Measurements from ENCODE around the gene RASL11A. TPM values are rescaled to one million over a fixed set of nuclear protein-coding genes. Genes with fewer than 3 reads are reported as not detected.

The RASL11A gene
- total RNA-seq, 1 experiment from 2014 or later, result 59.7 TPM

GRCh38 chr13:27280009-27280656 is 9.5 kb downstream of the RASL11A start:
- CTCF ChIA-PET, result no interaction called here
- H3K4me2 ChIP-seq (ENCODE audit: low read length), result peak overlapping the region; percentile 38; the same call in 1 of the 2 replicates
- H3K9me2 ChIP-seq (replicated peaks; ENCODE audit: low read length), result no peaks in the 10 kb centered on the region
- ATAC-seq, result peak; percentile 18; the same call in 1 of the 2 replicates
- H2AFZ ChIP-seq (ENCODE audit: low read length), result no peak overlapping the region
- H3K27ac ChIP-seq (ENCODE audit: low read length), result peak overlapping the region; percentile 35
- intact Hi-C loops (cut with micrococcal nuclease), result no loop called here
- H3K4me1 ChIP-seq (ENCODE audit: insufficient read depth, low read length), result peaks cover 17% of the 10 kb centered on the region
- H3F3A ChIP-seq (ENCODE audit: low read length, unreplicated experiment), result no peaks in the 10 kb centered on the region
- TF ChIP-seq EZH2 (IDR thresholded peaks at IDR 0.05; ENCODE audit: low read length, unreplicated experiment) (no peak), EZH2phosphoT487 (IDR thresholded peaks at IDR 0.05; ENCODE audit: borderline replicate concordance, low read length) (no peak), CTCF (conservative IDR thresholded peaks at IDR 0.05; ENCODE audit: low read depth, low read length) (no peak)
- POLR2A ChIA-PET (ENCODE audit: unreplicated experiment), result no interaction called here
- H3K27me3 ChIP-seq (ENCODE audit: low read length), result no peaks in the 10 kb centered on the region
- H3K36me3 ChIP-seq (ENCODE audit: low read depth, low read length), result no peaks in the 10 kb centered on the region
- BruUV-seq (replicated peaks), result no TSS peak
- no peaks in the 10 kb centered on the region for H3K9me3 ChIP-seq (ENCODE audit: low read length)
- no peaks in the 10 kb centered on the region for H4K20me1 ChIP-seq (ENCODE audit: low read length)
- H3K9ac ChIP-seq (ENCODE audit: low read length), result no peak overlapping the region
- DNase-seq, result peak; percentile 92
- H3K79me2 ChIP-seq (ENCODE audit: low read length), result no peaks in the 10 kb centered on the region
- H3K4me3 ChIP-seq (ENCODE audit: low read length), result no peak overlapping the region

GRCh38 chr13:27280841-27281240 is 10.2 kb downstream of the RASL11A start:
- Histone ChIP-seq H4K20me1 (ENCODE audit: low read length) (no peaks in the 10 kb centered on the region), H3K9ac (ENCODE audit: low read length) (no peak overlapping the region), H3F3A (ENCODE audit: low read length, unreplicated experiment) (no peaks in the 10 kb centered on the region), H3K36me3 (ENCODE audit: low read depth, low read length) (no peaks in the 10 kb centered on the region), H3K9me2 (replicated peaks; ENCODE audit: low read length) (no peaks in the 10 kb centered on the region), H3K9me3 (ENCODE audit: low read length) (no peaks in the 10 kb centered on the region), H3K79me2 (ENCODE audit: low read length) (no peaks in the 10 kb centered on the region), H3K4me1 (ENCODE audit: insufficient read depth, low read length) (peaks cover 17% of the 10 kb centered on the region), H3K27me3 (ENCODE audit: low read length) (no peaks in the 10 kb centered on the region), H2AFZ (ENCODE audit: low read length) (no peak overlapping the region), H3K4me3 (ENCODE audit: low read length) (no peak overlapping the region), H3K27ac (ENCODE audit: low read length) (peak overlapping the region; percentile 35), H3K4me2 (ENCODE audit: low read length) (0 out of 2 replicates have a peak overlapping the region, but pooled peaks have one; percentile 13)
- no TSS peak for BruUV-seq (replicated peaks)
- DNase-seq, result no peak
- ChIA-PET POLR2A (ENCODE audit: unreplicated experiment) (no interaction called here), CTCF (no interaction called here)
- no peak for ATAC-seq
- TF ChIP-seq CTCF (conservative IDR thresholded peaks at IDR 0.05; ENCODE audit: low read depth, low read length), result no peak
- no peak for TF ChIP-seq EZH2 (IDR thresholded peaks at IDR 0.05; ENCODE audit: low read length, unreplicated experiment)
- TF ChIP-seq EZH2phosphoT487 (IDR thresholded peaks at IDR 0.05; ENCODE audit: borderline replicate concordance, low read length), result no peak
- intact Hi-C loops (cut with micrococcal nuclease), result no loop called here

GRCh38 chr13:27281420-27281819 is 10.8 kb downstream of the RASL11A start:
- H3K9ac ChIP-seq (ENCODE audit: low read length), result no peak overlapping the region
- H3K9me3 ChIP-seq (ENCODE audit: low read length), result no peaks in the 10 kb centered on the region
- peak; percentile 30 for DNase-seq
- POLR2A ChIA-PET (ENCODE audit: unreplicated experiment), result no interaction called here
- no peaks in the 10 kb centered on the region for H3F3A ChIP-seq (ENCODE audit: low read length, unreplicated experiment)
- H4K20me1 ChIP-seq (ENCODE audit: low read length), result no peaks in the 10 kb centered on the region
- no peak overlapping the region for H3K4me2 ChIP-seq (ENCODE audit: low read length)
- no peaks in the 10 kb centered on the region for H3K27me3 ChIP-seq (ENCODE audit: low read length)
- CTCF ChIA-PET, result interaction anchor here (0.6 to 0.9 kb wide), 2 partner anchors 103 to 297 kb away, joined by 3 read pairs; no protein-coding TSS in a partner anchor
- H3K27ac ChIP-seq (ENCODE audit: low read length), result no peak overlapping the region
- no peaks in the 10 kb centered on the region for H3K9me2 ChIP-seq (replicated peaks; ENCODE audit: low read length)
- BruUV-seq (replicated peaks), result no TSS peak
- 0 out of 2 replicates have a peak, but pooled peaks have one; percentile 39 for ATAC-seq
- no peaks in the 10 kb centered on the region for H3K79me2 ChIP-seq (ENCODE audit: low read length)
- peaks cover 17% of the 10 kb centered on the region for H3K4me1 ChIP-seq (ENCODE audit: insufficient read depth, low read length)
- H3K36me3 ChIP-seq (ENCODE audit: low read depth, low read length), result no peaks in the 10 kb centered on the region
- H3K4me3 ChIP-seq (ENCODE audit: low read length), result no peak overlapping the region
- no peak for TF ChIP-seq EZH2 (IDR thresholded peaks at IDR 0.05; ENCODE audit: low read length, unreplicated experiment)
- TF ChIP-seq CTCF (conservative IDR thresholded peaks at IDR 0.05; ENCODE audit: low read depth, low read length), result no peak
- TF ChIP-seq EZH2phosphoT487 (IDR thresholded peaks at IDR 0.05; ENCODE audit: borderline replicate concordance, low read length), result no peak
- H2AFZ ChIP-seq (ENCODE audit: low read length), result no peak overlapping the region
- intact Hi-C loops (cut with micrococcal nuclease), result no loop called here
